K562 (cell line): ENCODE data around the gene NEK5. TPM values are rescaled to one million over a fixed set of nuclear protein-coding genes. Genes with fewer than 3 reads are reported as not detected.

Source experiments
- ATAC-seq: fragments of 200-7000 bp; cut with Tn5 transposase; 3 replicates; pipeline ENCODE4 v1.9.1; 2020; ENCODE audit warnings: moderate library complexity
- BruUV-seq: library from RNA; stranded (reverse); fragments of 400-500 nt; replicated peaks from 2 replicates; lab custom pipeline; 2021; lab: Mats Ljungman, UMichigan
- CTCF ChIA-PET: fragments of 300-600 bp; formaldehyde crosslinking; extraction: SDS; loops from one replicate; lab custom pipeline; 2021; ENCODE audit warnings: low intra/inter-chr PET ratio; lab: Yijun Ruan, JAX
- POLR2A ChIA-PET: fragments of 300-600, 350-650 bp; sonication (Branson Sonifier 250); formaldehyde crosslinking; extraction: SDS; loops from one replicate; lab custom pipeline; 2021; ENCODE audit warnings: antibody characterized with exemption, inconsistent platforms; lab: Yijun Ruan, JAX
- DNase-seq, 4 experiments: peaks; one replicate each; pipeline versions ENCODE4 v3.0.0 to v3.0.0-alpha.2; 2011 to 2018; ENCODE audit warnings: low spot score in 3 of 4, mixed read lengths in 3 of 4; ENCODE audit errors: extremely low read depth in 1 of 4
- FAIRE-seq: peaks from 2 replicates; lab custom pipeline; 2011; peaks lifted over from hg19 to GRCh38; lab: Jason Lieb, UNC
- H2AFZ ChIP-seq: 2 replicates; pipeline ENCODE4 v1.6.0; 2011; ENCODE audit warnings: low read depth, low read length, control low read depth, inconsistent platforms
- H3K27ac ChIP-seq: fragments of 200-600 bp; 3 replicates; pipeline ENCODE4 v1.8.0; 2011; ENCODE audit warnings: low read depth, mild to moderate bottlenecking, control low read depth, inconsistent platforms, low read length, moderate library complexity, mixed read lengths; ENCODE audit errors: extremely low read depth
- H3K27me3 ChIP-seq, 2 experiments: fragments of 300-600 bp in 1 of 2; 2 replicates in 1 of 2; 3 replicates in 1 of 2; pipeline versions ENCODE4 v1.6.0 to v1.8.0; 2011; ENCODE audit warnings: inconsistent platforms in 2 of 2, low read length in 2 of 2, mild to moderate bottlenecking in 1 of 2, mixed read lengths in 1 of 2, moderate library complexity in 1 of 2; ENCODE audit not compliant: control insufficient read depth in 2 of 2, insufficient read depth in 2 of 2
- H3K36me3 ChIP-seq: fragments of 300-600 bp; 3 replicates; pipeline ENCODE4 v1.8.0; 2011; ENCODE audit warnings: mild to moderate bottlenecking, low read length, inconsistent platforms; ENCODE audit not compliant: control insufficient read depth, insufficient read depth
- H3K4me1 ChIP-seq, 2 experiments: fragments of 200-600 bp in 1 of 2; replicated peaks in 1 of 2; 2 replicates in 1 of 2; 3 replicates in 1 of 2; pipeline versions ENCODE4 v1.5.1 to v1.8.0; 2011; ENCODE audit warnings: inconsistent platforms in 2 of 2, low read length in 2 of 2, mild to moderate bottlenecking in 1 of 2, mixed read lengths in 1 of 2, moderate library complexity in 1 of 2; ENCODE audit not compliant: control insufficient read depth in 2 of 2, insufficient read depth in 2 of 2
- H3K4me2 ChIP-seq: 2 replicates; pipeline ENCODE4 v1.6.1; 2011; ENCODE audit warnings: low read length, control low read depth, inconsistent platforms, mixed read lengths; ENCODE audit not compliant: insufficient read depth
- H3K4me3 ChIP-seq: fragments of 200-600 bp; sonication (generic), shearing (Covaris generic); 2 replicates; pipeline ENCODE4 v1.5.1; 2016; ENCODE audit warnings: control low read depth, inconsistent platforms
- H3K79me2 ChIP-seq: fragments of 200-600 bp; 3 replicates; pipeline ENCODE4 v1.8.0; 2011; ENCODE audit warnings: low read length, inconsistent platforms; ENCODE audit not compliant: control insufficient read depth, insufficient read depth
- H3K9ac ChIP-seq, 2 experiments: 2 replicates each; pipeline versions ENCODE4 v1.6.0 to v1.6.1; 2011; ENCODE audit warnings: low read depth in 2 of 2, low read length in 2 of 2, control low read depth in 1 of 2, inconsistent platforms in 1 of 2, mild to moderate bottlenecking in 1 of 2, mixed read lengths in 1 of 2; ENCODE audit not compliant: insufficient read depth in 1 of 2
- H3K9me1 ChIP-seq: one replicate; pipeline ENCODE4 v1.6.0; 2011; ENCODE audit warnings: inconsistent platforms, mild to moderate bottlenecking, low read length, moderate library complexity; ENCODE audit not compliant: control insufficient read depth, insufficient read depth
- H3K9me3 ChIP-seq: replicated peaks from 2 replicates; pipeline ENCODE4 v1.5.1; 2011; ENCODE audit warnings: low read depth, low read length, inconsistent platforms; ENCODE audit not compliant: control insufficient read depth, insufficient read depth
- H4K20me1 ChIP-seq: replicated peaks from 2 replicates; pipeline ENCODE4 v1.6.1; 2011; ENCODE audit warnings: low read length, inconsistent platforms, mixed read lengths; ENCODE audit not compliant: control insufficient read depth, insufficient read depth
- ARID3B ChIP-seq: fragments of 250-450 bp; sonication (Bioruptor Pico); IDR thresholded peaks from 2 replicates; pipeline ENCODE4 v1.4.0; 2020; ENCODE audit warnings: borderline replicate concordance
- CBFA2T3 ChIP-seq: fragments of 450-650 bp; IDR thresholded peaks from 2 replicates; pipeline ENCODE4 v1.6.1; 2017
- CCNT2 ChIP-seq: IDR thresholded peaks from 2 replicates; pipeline ENCODE4 v1.6.1; 2011; ENCODE audit warnings: borderline replicate concordance, low read depth, mild to moderate bottlenecking, moderate library complexity, mixed read lengths, low read length; ENCODE audit not compliant: insufficient read length; ENCODE audit errors: extremely low read depth
- DPF2 ChIP-seq: fragments of 450-650 bp; IDR thresholded peaks from 2 replicates; pipeline ENCODE4 v1.6.1; 2016
- HLTF ChIP-seq: fragments of 450-650 bp; IDR thresholded peaks from 2 replicates; pipeline ENCODE4 v1.6.1; 2016
- KDM5B ChIP-seq: fragments of 200-600 bp; sonication (generic); IDR thresholded peaks from 2 replicates; pipeline ENCODE4 v1.6.1; 2012; ENCODE audit warnings: low read depth, mild to moderate bottlenecking, moderate library complexity, low read length, control low read depth, inconsistent platforms; ENCODE audit not compliant: insufficient replicate concordance
- MTA1 ChIP-seq: fragments of 450-650 bp; IDR thresholded peaks from 2 replicates; pipeline ENCODE4 v1.6.1; 2017; ENCODE audit warnings: borderline replicate concordance
- MTA3 ChIP-seq: fragments of 450-650 bp; formaldehyde crosslinking; IDR thresholded peaks from 2 replicates; pipeline ENCODE4 v1.6.1; 2017; ENCODE audit warnings: mild to moderate bottlenecking, borderline replicate concordance
- NFIX ChIP-seq: fragments of 250-450 bp; sonication (Bioruptor Pico); IDR thresholded peaks from 2 replicates; pipeline ENCODE4 v1.4.0; 2020; ENCODE audit warnings: low read depth, mild to moderate bottlenecking, moderate library complexity
- PURB ChIP-seq: sonication (generic); formaldehyde crosslinking; IDR thresholded peaks from 2 replicates; pipeline ENCODE4 v1.9.0; 2021; ENCODE audit warnings: low read depth, mild to moderate bottlenecking, missing genetic modification reagents
- RCOR1 ChIP-seq, 2 experiments: IDR thresholded peaks; 2 replicates each; pipeline ENCODE4 v1.6.1; 2012; ENCODE audit warnings: low read depth in 2 of 2, low read length in 2 of 2, borderline replicate concordance in 1 of 2, improper control_type of control experiment in 1 of 2
- TAL1 ChIP-seq: fragments of 450-650 bp; IDR thresholded peaks from 2 replicates; pipeline ENCODE4 v1.6.1; 2016; ENCODE audit warnings: mild to moderate bottlenecking
- TCF7L2 ChIP-seq: fragments of 150-350 bp; IDR thresholded peaks from 2 replicates; pipeline ENCODE4 v1.6.1; 2016; ENCODE audit warnings: low read depth, mild to moderate bottlenecking, low read length, moderate library complexity
- ZKSCAN1 ChIP-seq: fragments of 150-350 bp; IDR thresholded peaks from 2 replicates; pipeline ENCODE4 v1.6.1; 2016; ENCODE audit warnings: low read depth, low read length
- ZNF280A ChIP-seq: fragments of 450-650 bp; IDR thresholded peaks from 2 replicates; pipeline ENCODE4 v1.6.1; 2018; ENCODE audit warnings: mild to moderate bottlenecking, low read depth; ENCODE audit not compliant: partially characterized antibody
- ZNF324 ChIP-seq: fragments of 250-450 bp; sonication (Bioruptor Pico); IDR thresholded peaks from 2 replicates; pipeline ENCODE4 v1.4.0; 2020; ENCODE audit warnings: mild to moderate bottlenecking
- ZNF518B ChIP-seq: fragments of 250-450 bp; sonication (Bioruptor Pico); IDR thresholded peaks from 2 replicates; pipeline ENCODE4 v1.5.0; 2021; ENCODE audit warnings: mild to moderate bottlenecking, moderate library complexity
- ZNF699 ChIP-seq: fragments of 250-450 bp; sonication (Bioruptor Pico); IDR thresholded peaks from 2 replicates; pipeline ENCODE4 v1.8.0; 2021; ENCODE audit warnings: mild to moderate bottlenecking, moderate library complexity; ENCODE audit not compliant: insufficient replicate concordance
- WGBS: fragments of 100-300 bp; shearing (Covaris generic); methylation state at CpG from one replicate; pipeline ENCODE4 v1.1.6; 2016; ENCODE audit warnings: low coverage, mixed read lengths; ENCODE audit not compliant: insufficient coverage; ENCODE audit errors: missing lambda C conversion rate; 5-methylcytosine and 5-hydroxymethylcytosine counted together
- in situ Hi-C: fragments of 300-500 bp; cut with MboI; formaldehyde crosslinking; loops from 4 replicates; pipeline ENCODE4 v1.15.0; 2018; ENCODE audit warnings: inconsistent platforms, mixed read lengths
- intact Hi-C: fragments of 100-400 bp; cut with micrococcal nuclease; formaldehyde crosslinking; loops from 2 replicates; pipeline ENCODE4 v1.14.2; 2022
- polyA plus RNA-seq, 8 experiments: library from polyadenylated mRNA; depleted of rRNA in 4 of 8; stranded (reverse) in 5 of 8; unstranded in 3 of 8; fragments of >200 nt; fragmentation: Nextera tagmentation in 2 of 8; fragmentation: Illumina TruSeq in 1 of 8; extraction: Ambion mirVana in 2 of 8; extraction: Trizol in 1 of 8; gene quantifications; 2 replicates each; pipeline versions ENCODE4 v1.2.1 to v1.2.3, GENCODE V29; 2011 to 2014; ENCODE audit warnings: inconsistent platforms in 1 of 8, missing spikeins in 1 of 8
- total RNA-seq, 7 experiments: library from RNA; depleted of rRNA in 6 of 7; stranded (reverse); fragments of >200 nt in 6 of 7; fragmentation: Illumina TruSeq in 2 of 7; extraction: Trizol in 2 of 7; gene quantifications; 2 replicates each; pipeline versions ENCODE4 v1.2.1 to v1.2.3, GENCODE V29; 2011 to 2021; ENCODE audit warnings: low replicate concordance in 1 of 7

The NEK5 gene
- total and polyA plus RNA-seq, 9 of the 15 experiments (the other 6 are each of a cell fraction or from before 2014, with no cell fraction given), result 0.09 to 0.44 (median 0.33) TPM

GRCh38 chr13:52022356-52022755 is 106.5 kb downstream of the NEK5 start:
- DNase-seq (peak in 2 of 4 experiments; percentile 34 to 54), FAIRE-seq (peak; percentile 48), ATAC-seq (peak; percentile 71)
- Histone ChIP-seq H3K4me1 (peaks cover 3 to 4% of the 10 kb centered on the region in 2 experiments; a peak in 2 of 5 replicates), H3K36me3 (peaks cover 73% of the 10 kb centered on the region), H3K27me3 (no peaks in the 10 kb centered on the region), H3K27ac (no peak overlapping the region), H3K9me1 (peaks cover 3% of the 10 kb centered on the region), H3K9ac (no peak overlapping the region), H4K20me1 (no peaks in the 10 kb centered on the region), H3K4me3 (no peak overlapping the region), H3K79me2 (peaks cover 32% of the 10 kb centered on the region), H3K4me2 (no peak overlapping the region), H3K9me3 (peaks cover 2% of the 10 kb centered on the region; the same call in 1 of the 2 replicates), H2AFZ (no peak overlapping the region)
- 81% methylated on average over 2 of the region's 2 CpGs for WGBS
- intact Hi-C loops (no loop called here), in situ Hi-C loops (no loop called here)
- ChIA-PET POLR2A (interaction anchor here (0.8 kb wide), 1 partner anchor 10 kb away, joined by 3 read pairs; the partner anchor contains the start of gene ALG11), CTCF (no interaction called here)
- no TSS peak for BruUV-seq
- TF ChIP-seq ZNF518B (CRISPR knock-in tag) (no peak), ZNF324 (CRISPR knock-in tag) (no peak), ZNF280A (no peak), MTA3 (no peak), RCOR1 (IDR thresholded peaks at IDR 0.05; ENCODE audit: borderline replicate concordance in 1 of 2, low read depth in 2 of 2, low read length in 2 of 2) (no peak), DPF2 (peak; percentile 45; the same call in 1 of the 2 replicates), PURB (CRISPR knock-in tag) (no peak), ARID3B (CRISPR knock-in tag) (no peak), CCNT2 (no peak), ZNF699 (CRISPR knock-in tag) (no peak), TAL1 (peak; percentile 54; the same call in 1 of the 2 replicates), ZKSCAN1 (no peak), NFIX (CRISPR knock-in tag) (no peak), TCF7L2 (no peak), KDM5B (no peak), CBFA2T3 (peak; percentile 80), HLTF (no peak), MTA1 (no peak)
